GM23338 (cell line): ENCODE data around the gene PECR.

Source experiments
- CREB1 ChIP-seq: fragments of 250-450 bp; sonication (Bioruptor Pico); IDR thresholded peaks from 2 replicates; pipeline ENCODE4 v1.5.0; 2020; ENCODE audit warnings: low read depth, mild to moderate bottlenecking, moderate library complexity
- CTCF ChIP-seq, 2 experiments: fragments of 200-600 bp in 1 of 2; sonication (generic) in 1 of 2; conservative IDR thresholded peaks; 2 replicates each; pipeline versions ENCODE4 v1.5.1 to v1.6.1; 2016 to 2017; ENCODE audit warnings: antibody characterized with exemption in 2 of 2, low read depth in 2 of 2, mild to moderate bottlenecking in 2 of 2, moderate library complexity in 1 of 2
- EZH2 ChIP-seq: fragments of 200-600 bp; sonication (generic); IDR thresholded peaks from one replicate; pipeline ENCODE4 v1.8.0; 2017; ENCODE audit warnings: antibody characterized with exemption, mild to moderate bottlenecking, low read depth; ENCODE audit not compliant: unreplicated experiment
- EZH2phosphoT487 ChIP-seq: fragments of 200-600 bp; sonication (generic); IDR thresholded peaks from one replicate; pipeline ENCODE4 v1.8.1; 2018; ENCODE audit warnings: antibody characterized with exemption; ENCODE audit not compliant: unreplicated experiment
- JUNB ChIP-seq: IDR thresholded peaks from one replicate; pipeline ENCODE4 v1.6.1; 2016; ENCODE audit warnings: antibody characterized with exemption; ENCODE audit not compliant: unreplicated experiment
- POLR2AphosphoS5 ChIP-seq: IDR thresholded peaks from 2 replicates; pipeline ENCODE4 v1.6.1; 2016; ENCODE audit warnings: antibody characterized with exemption, low read depth

GRCh38 chr2:216006164-216006663 lies 75.4 kb downstream of the PECR start:
- TF ChIP-seq CREB1 (CRISPR knock-in tag) (no peak), POLR2AphosphoS5 (no peak), CTCF (conservative IDR thresholded peaks at IDR 0.05; ENCODE audit: low read depth in 2 of 2) (no peak), EZH2 (no peak), EZH2phosphoT487 (no peak), JUNB (no peak)
